Breast epithelium (tissue), 4 donors: ENCODE data around the gene CASD1. TPM values are rescaled to one million over a fixed set of nuclear protein-coding genes. Genes with fewer than 3 reads are reported as not detected.

Experiments used
- DNase-seq, 2 donors: peaks; one replicate each; pipeline ENCODE4 v3.0.0-alpha.2; 2019; ENCODE audit warnings: low spot score in 2 of 2
- H3K27ac ChIP-seq, 2 donors: fragments of 200-600 bp; sonication (generic) in 1 of 2; one replicate each; pipeline ENCODE4 v1.5.1; 2016 to 2019; ENCODE audit warnings: mild to moderate bottlenecking in 1 of 2
- H3K27me3 ChIP-seq, 2 donors: fragments of 200-600 bp; sonication (generic) in 1 of 2; one replicate each; pipeline versions ENCODE4 v1.5.1 to v1.6.0; 2017 to 2019; ENCODE audit warnings: control low read depth in 1 of 2, mild to moderate bottlenecking in 1 of 2
- H3K36me3 ChIP-seq: fragments of 200-600 bp; one replicate; pipeline ENCODE4 v1.5.1; 2019
- H3K4me1 ChIP-seq, 2 donors: fragments of 200-600 bp; sonication (generic); one replicate each; pipeline ENCODE4 v1.5.1; 2016 to 2019; ENCODE audit warnings: control low read depth in 1 of 2
- H3K4me3 ChIP-seq, 3 donors: fragments of 200-600 bp; sonication (generic); 1 replicate in 2 of 3; 2 replicates in 1 of 3; pipeline ENCODE4 v1.5.1; 2016 to 2019; ENCODE audit warnings: mild to moderate bottlenecking in 3 of 3, moderate library complexity in 2 of 3
- H3K9me3 ChIP-seq, 2 donors: fragments of 200-600 bp; sonication (generic) in 1 of 2; one replicate each; pipeline ENCODE4 v1.5.1; 2016 to 2019; ENCODE audit warnings: control low read depth in 1 of 2
- CTCF ChIP-seq, 3 donors: fragments of 450-650 bp; IDR thresholded peaks; one replicate each; pipeline ENCODE4 v1.5.1; 2016 to 2017; ENCODE audit warnings: antibody characterized with exemption in 3 of 3, mild to moderate bottlenecking in 3 of 3, moderate library complexity in 3 of 3
- POLR2A ChIP-seq: fragments of 450-650 bp; IDR thresholded peaks from one replicate; pipeline ENCODE4 v1.6.1; 2016; ENCODE audit warnings: antibody characterized with exemption, mild to moderate bottlenecking, moderate library complexity
- POLR2AphosphoS5 ChIP-seq, 3 donors: sonication (generic); formaldehyde crosslinking; IDR thresholded peaks; one replicate each; pipeline ENCODE4 v1.6.1; 2017; ENCODE audit warnings: antibody characterized with exemption in 3 of 3
- intact Hi-C: fragments of 100-400 bp; cut with DNase I; formaldehyde crosslinking; loops from one replicate; pipeline ENCODE4 v1.15.1; 2023; ENCODE audit warnings: low total_unique reads
- total RNA-seq, 3 donors: library from RNA; depleted of rRNA; stranded (reverse); fragments of >200 nt; gene quantifications; one replicate each; pipeline ENCODE4 v1.1.0, GENCODE V29; 2016

CASD1 gene
- total RNA-seq, 3 donors from 2014 or later: 23.7 to 53.6 (median 27.5) TPM

GRCh38 chr7:94529516-94529915, 19.9 kb downstream of the CASD1 start:
- no peak overlapping the region for H3K27ac ChIP-seq
- no peaks in the 10 kb centered on the region for H3K4me1 ChIP-seq
- no peak overlapping the region for H3K4me3 ChIP-seq
- no peaks in the 10 kb centered on the region for H3K9me3 ChIP-seq
- TF ChIP-seq POLR2AphosphoS5 (IDR thresholded peaks at IDR 0.05) (no peak), CTCF (IDR thresholded peaks at IDR 0.05) (no peak), POLR2A (no peak)
- intact Hi-C loops: no loop called here
- DNase-seq: no peak
- H3K27me3 ChIP-seq: no peaks in the 10 kb centered on the region
- no peaks in the 10 kb centered on the region for H3K36me3 ChIP-seq

- TF ChIP-seq POLR2AphosphoS5 (IDR thresholded peaks at IDR 0.05) (no peak), CTCF (IDR thresholded peaks at IDR 0.05) (no peak), POLR2A (no peak)
- DNase-seq: no peak
- Histone ChIP-seq H3K4me3 (no peak overlapping the region), H3K27me3 (no peaks in the 10 kb centered on the region), H3K36me3 (no peaks in the 10 kb centered on the region), H3K27ac (no peak overlapping the region), H3K9me3 (no peaks in the 10 kb centered on the region), H3K4me1 (no peaks in the 10 kb centered on the region)
- intact Hi-C loops: no loop called here
Observed at GRCh38 chr7:94530109-94530508, 20.5 kb downstream of the CASD1 start.

GRCh38 chr7:94532676-94533075, 23.1 kb downstream of the CASD1 start:
- no peak for TF ChIP-seq CTCF (IDR thresholded peaks at IDR 0.05)
- no peak for TF ChIP-seq POLR2A
- TF ChIP-seq POLR2AphosphoS5 (IDR thresholded peaks at IDR 0.05): no peak
- Histone ChIP-seq H3K4me1 (no peaks in the 10 kb centered on the region), H3K4me3 (no peak overlapping the region), H3K27ac (no peak overlapping the region), H3K9me3 (no peaks in the 10 kb centered on the region), H3K27me3 (no peaks in the 10 kb centered on the region), H3K36me3 (no peaks in the 10 kb centered on the region)
- intact Hi-C loops: no loop called here
- DNase-seq: no peak

GRCh38 chr7:94540428-94540827, 30.8 kb downstream of the CASD1 start:
- Histone ChIP-seq H3K4me3 (no peak overlapping the region), H3K27ac (no peak overlapping the region)
- intact Hi-C loops: no loop called here

GRCh38 chr7:94547126-94547525, 37.5 kb downstream of the CASD1 start:
- Histone ChIP-seq H3K4me3 (no peak overlapping the region), H3K9me3 (no peaks in the 10 kb centered on the region), H3K36me3 (no peaks in the 10 kb centered on the region), H3K4me1 (no peaks in the 10 kb centered on the region), H3K27me3 (no peaks in the 10 kb centered on the region), H3K27ac (no peak overlapping the region)
- DNase-seq: no peak
- intact Hi-C loops: no loop called here
- TF ChIP-seq POLR2A (no peak), POLR2AphosphoS5 (IDR thresholded peaks at IDR 0.05) (no peak), CTCF (IDR thresholded peaks at IDR 0.05) (no peak)

More at GRCh38 chr7:94540428-94540827, 30.8 kb downstream of the CASD1 start:
- H3K36me3 ChIP-seq: peaks cover 5% of the 10 kb centered on the region
- TF ChIP-seq CTCF (IDR thresholded peaks at IDR 0.05): no peak
- no peak for TF ChIP-seq POLR2A
- TF ChIP-seq POLR2AphosphoS5 (IDR thresholded peaks at IDR 0.05): no peak
- no peak for DNase-seq
- no peaks in the 10 kb centered on the region for H3K27me3 ChIP-seq
- H3K9me3 ChIP-seq: no peaks in the 10 kb centered on the region
- H3K4me1 ChIP-seq: no peaks in the 10 kb centered on the region
